ENCODE measurements around the gene ATG4B.
"Not testable (repeated sequence)": the region's sequence is repeated elsewhere in the genome, so short reads cannot be mapped to it uniquely, and the experiment has no call there.

The ATG4B gene

GRCh38 chr2:241637018-241637794, at the start of gene ATG4B, which contains the start of gene THAP4:
TSS of gene ATG4B (plus strand) at chr2:241637693. CDS start at chr2:241637715, 22 bp downstream.
TSS of gene THAP4 (minus strand) at chr2:241637158. CDS start at chr2:241637017, 141 bp downstream.
- Histone ChIP-seq H3K4me1 (ENCODE audit: control insufficient read depth in 5 of 5, insufficient read depth in 5 of 5, low read length in 5 of 5) (peaks cover 5 to 42% (median 32%) of the 10 kb centered on the region in 5 donors), H3K27me3 (ENCODE audit: control insufficient read depth in 5 of 5, insufficient read depth in 4 of 5, low read length in 5 of 5) (no peaks in the 10 kb centered on the region), H3K4me3 (ENCODE audit: low read depth in 1 of 5, low read length in 5 of 5) (peak within 1 kb of the TSS; percentile 78 to 98 (median 93)), H3K36me3 (ENCODE audit: control insufficient read depth in 5 of 5, insufficient read depth in 5 of 5, low read length in 5 of 5) (peaks cover 0 to 21% (median 16%) of the 10 kb centered on the region in 5 donors), H3K27ac (ENCODE audit: low read depth, low read length) (peak within 1 kb of the TSS; percentile 86), H3K9ac (ENCODE audit: low read length in 5 of 5) (peak within 1 kb of the TSS; percentile 63 to 96 (median 93)), H3K9me3 (ENCODE audit: control insufficient read depth in 5 of 5, low read length in 5 of 5) (no peaks in the 10 kb centered on the region)

DNA sequence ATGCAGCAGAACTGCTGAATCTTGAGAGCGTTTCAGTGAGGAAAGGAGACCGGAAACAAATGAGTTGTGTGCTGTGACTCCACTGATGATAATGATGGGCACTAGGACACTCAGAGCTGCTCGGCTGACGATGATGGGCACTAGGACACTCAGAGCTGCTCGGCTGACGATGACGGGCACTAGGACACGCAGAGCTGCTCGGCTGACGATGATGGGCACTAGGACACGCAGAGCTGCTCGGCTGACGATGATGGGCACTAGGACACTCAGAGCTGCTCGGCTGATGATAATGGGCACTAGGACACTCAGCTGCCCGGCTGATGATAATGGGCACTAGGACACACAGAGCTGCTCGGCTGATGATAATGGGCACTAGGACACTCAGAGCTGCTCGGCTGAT, 47.6 kb upstream of the ATG4B start:
- not testable (repeated sequence) for H3K27ac ChIP-seq (ENCODE audit: low read depth, low read length); H3K9ac ChIP-seq (ENCODE audit: low read length in 5 of 5); H3K27me3 ChIP-seq (ENCODE audit: control insufficient read depth in 5 of 5, insufficient read depth in 4 of 5, low read length in 5 of 5); H3K4me3 ChIP-seq (ENCODE audit: low read depth in 1 of 5, low read length in 5 of 5); H3K4me1 ChIP-seq (ENCODE audit: control insufficient read depth in 5 of 5, insufficient read depth in 5 of 5, low read length in 5 of 5)
- peaks cover 10 to 58% (median 29%) of the 10 kb centered on the region in 5 donors for H3K36me3 ChIP-seq (ENCODE audit: control insufficient read depth in 5 of 5, insufficient read depth in 5 of 5, low read length in 5 of 5)
- H3K9me3 ChIP-seq (ENCODE audit: control insufficient read depth in 5 of 5, low read length in 5 of 5): peaks cover 10 to 25% (median 18%) of the 10 kb centered on the region in 5 donors

- peaks cover 10 to 63% (median 35%) of the 10 kb centered on the region in 5 donors for H3K36me3 ChIP-seq (ENCODE audit: control insufficient read depth in 5 of 5, insufficient read depth in 5 of 5, low read length in 5 of 5)
- not testable (repeated sequence) for H3K4me3 ChIP-seq (ENCODE audit: low read depth in 1 of 5, low read length in 5 of 5); H3K4me1 ChIP-seq (ENCODE audit: control insufficient read depth in 5 of 5, insufficient read depth in 5 of 5, low read length in 5 of 5); H3K27me3 ChIP-seq (ENCODE audit: control insufficient read depth in 5 of 5, insufficient read depth in 4 of 5, low read length in 5 of 5); H3K9ac ChIP-seq (ENCODE audit: low read length in 5 of 5); H3K27ac ChIP-seq (ENCODE audit: low read depth, low read length)
- peaks cover 10 to 20% (median 14%) of the 10 kb centered on the region in 5 donors for H3K9me3 ChIP-seq (ENCODE audit: control insufficient read depth in 5 of 5, low read length in 5 of 5)
Observed at GRCh38 chr2:241590496-241591455, 46.7 kb upstream of the ATG4B start.

DNA sequence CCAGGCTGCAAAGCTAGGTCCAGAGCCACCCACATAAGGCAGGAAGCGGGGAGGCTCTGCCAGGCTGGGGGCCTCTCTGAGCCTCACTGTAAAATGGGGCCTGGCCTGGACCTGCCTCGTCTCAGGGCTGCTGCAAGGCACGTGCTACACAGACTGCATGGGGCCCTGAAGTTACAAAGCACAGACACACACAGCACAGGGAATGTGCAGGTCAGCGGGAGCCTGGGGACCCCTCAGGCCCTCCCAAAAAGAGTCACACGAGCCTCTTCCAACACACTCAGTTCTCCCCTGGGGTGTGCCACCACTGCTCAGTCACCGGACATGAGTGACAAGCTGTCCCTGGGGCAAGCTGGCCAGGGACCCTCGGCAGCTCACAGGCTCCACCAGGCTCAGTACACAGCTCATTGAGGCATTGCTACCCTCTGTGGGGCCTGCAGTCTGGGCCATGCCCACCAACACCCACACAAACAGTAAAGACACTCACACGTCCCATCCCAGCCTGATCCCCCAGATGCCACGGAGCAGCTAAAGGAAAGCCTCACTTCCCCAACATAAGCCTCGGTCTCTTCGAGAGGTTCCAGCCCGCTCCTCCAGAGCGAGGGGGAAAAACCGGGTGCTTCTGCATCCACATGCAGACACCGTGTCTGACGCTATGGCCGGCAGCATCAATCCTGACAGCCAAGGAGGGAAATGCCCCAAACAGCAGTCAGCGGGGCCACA, 45.2 kb upstream of the ATG4B start:
- Histone ChIP-seq H3K27ac (ENCODE audit: low read depth, low read length) (no peak overlapping the region), H3K27me3 (ENCODE audit: control insufficient read depth in 5 of 5, insufficient read depth in 4 of 5, low read length in 5 of 5) (no peaks in the 10 kb centered on the region), H3K4me1 (ENCODE audit: control insufficient read depth in 5 of 5, insufficient read depth in 5 of 5, low read length in 5 of 5) (no peaks in the 10 kb centered on the region), H3K9ac (ENCODE audit: low read length in 5 of 5) (no peak overlapping the region), H3K36me3 (ENCODE audit: control insufficient read depth in 5 of 5, insufficient read depth in 5 of 5, low read length in 5 of 5) (peaks cover 6 to 67% (median 37%) of the 10 kb centered on the region in 5 donors), H3K4me3 (ENCODE audit: low read depth in 1 of 5, low read length in 5 of 5) (no peak overlapping the region), H3K9me3 (ENCODE audit: control insufficient read depth in 5 of 5, low read length in 5 of 5) (peaks cover under 1 to 8% (median 3%) of the 10 kb centered on the region in 5 donors)

DNA sequence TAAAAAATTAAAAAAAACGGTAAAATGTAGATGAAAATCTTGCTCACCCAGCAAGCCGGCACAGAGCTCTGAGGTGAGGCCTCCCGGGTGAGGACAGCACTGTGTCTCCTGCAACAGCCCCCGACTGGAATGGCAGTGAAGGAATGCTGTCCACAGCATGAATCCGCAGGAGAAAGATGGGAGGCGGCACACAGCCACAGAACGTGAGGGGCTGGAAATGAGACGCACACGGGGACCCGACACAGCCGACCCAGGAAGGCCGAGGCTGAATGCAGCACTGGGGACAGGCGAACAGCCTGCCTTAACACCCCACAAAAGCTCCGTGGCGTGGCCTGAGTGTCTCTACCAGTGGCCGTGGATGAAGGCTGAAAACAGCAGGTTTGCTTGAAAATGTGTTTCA, 44.2 kb upstream of the ATG4B start:
- Histone ChIP-seq H3K9me3 (ENCODE audit: control insufficient read depth in 5 of 5, low read length in 5 of 5) (peaks cover 0 to 3% (median 0%) of the 10 kb centered on the region in 5 donors), H3K27me3 (ENCODE audit: control insufficient read depth in 5 of 5, insufficient read depth in 4 of 5, low read length in 5 of 5) (no peaks in the 10 kb centered on the region), H3K27ac (ENCODE audit: low read depth, low read length) (no peak overlapping the region), H3K4me3 (ENCODE audit: low read depth in 1 of 5, low read length in 5 of 5) (no peak overlapping the region), H3K36me3 (ENCODE audit: control insufficient read depth in 5 of 5, insufficient read depth in 5 of 5, low read length in 5 of 5) (peaks cover 4 to 71% (median 41%) of the 10 kb centered on the region in 5 donors), H3K9ac (ENCODE audit: low read length in 5 of 5) (no peak overlapping the region), H3K4me1 (ENCODE audit: control insufficient read depth in 5 of 5, insufficient read depth in 5 of 5, low read length in 5 of 5) (peaks cover 0 to 4% (median 0%) of the 10 kb centered on the region in 5 donors)

DNA sequence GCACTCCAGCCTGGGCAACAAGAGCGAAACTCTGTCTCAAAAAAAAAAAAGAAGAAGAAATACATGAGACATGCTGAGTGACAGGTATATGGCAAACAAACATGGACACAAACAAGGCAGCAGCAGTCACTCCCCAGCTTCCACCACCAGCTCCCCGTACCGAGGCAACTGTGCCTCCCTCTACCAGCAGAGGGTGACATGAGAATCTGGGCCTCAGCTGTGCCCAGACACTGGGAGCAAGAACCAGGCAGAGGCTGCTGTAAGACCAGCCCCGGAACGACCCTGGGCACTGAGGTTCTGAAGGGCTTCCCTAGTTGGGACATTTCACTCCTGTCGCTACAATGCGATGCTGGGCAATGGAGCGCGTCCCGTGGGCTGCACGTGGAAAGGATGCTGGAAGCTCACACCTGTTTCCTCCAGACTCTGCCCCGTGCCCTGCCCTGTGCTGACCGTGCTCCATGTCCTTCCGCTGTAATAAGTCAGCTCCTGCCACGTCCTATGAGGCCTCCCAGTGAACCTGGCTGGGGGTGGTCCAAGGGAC, 41.8 kb upstream of the ATG4B start:
- peaks cover 0 to 74% (median 42%) of the 10 kb centered on the region in 5 donors for H3K36me3 ChIP-seq (ENCODE audit: control insufficient read depth in 5 of 5, insufficient read depth in 5 of 5, low read length in 5 of 5)
- H3K9ac ChIP-seq (ENCODE audit: low read length in 5 of 5): no peak overlapping the region
- no peak overlapping the region for H3K27ac ChIP-seq (ENCODE audit: low read depth, low read length)
- no peaks in the 10 kb centered on the region for H3K9me3 ChIP-seq (ENCODE audit: control insufficient read depth in 5 of 5, low read length in 5 of 5)
- no peak overlapping the region for H3K4me3 ChIP-seq (ENCODE audit: low read depth in 1 of 5, low read length in 5 of 5)
- peaks cover 0 to 5% (median 0%) of the 10 kb centered on the region in 5 donors for H3K4me1 ChIP-seq (ENCODE audit: control insufficient read depth in 5 of 5, insufficient read depth in 5 of 5, low read length in 5 of 5)
- no peaks in the 10 kb centered on the region for H3K27me3 ChIP-seq (ENCODE audit: control insufficient read depth in 5 of 5, insufficient read depth in 4 of 5, low read length in 5 of 5)

DNA sequence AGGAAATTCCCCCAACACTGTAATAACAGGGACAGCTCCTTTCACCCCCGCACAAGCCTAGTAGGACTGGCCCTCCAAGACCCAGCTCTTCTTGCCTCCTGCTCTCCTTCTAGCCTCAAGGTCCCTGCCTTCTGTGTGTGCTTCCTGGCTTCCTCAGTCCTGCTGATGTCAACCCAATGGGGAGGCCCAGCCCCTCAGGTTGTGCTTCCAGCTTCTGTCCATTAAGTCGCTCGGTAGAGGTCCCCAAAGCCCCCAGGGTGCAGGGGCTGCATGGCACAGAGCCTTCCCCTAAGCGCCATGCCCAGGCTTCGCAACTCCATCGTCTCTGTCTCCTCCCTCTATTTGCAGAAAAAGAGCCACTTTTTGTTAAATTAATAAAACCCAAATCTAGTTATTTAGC, 39.9 kb upstream of the ATG4B start:
- H3K27me3 ChIP-seq (ENCODE audit: control insufficient read depth in 5 of 5, insufficient read depth in 4 of 5, low read length in 5 of 5): no peaks in the 10 kb centered on the region
- peaks cover 0 to 5% (median 0%) of the 10 kb centered on the region in 5 donors for H3K4me1 ChIP-seq (ENCODE audit: control insufficient read depth in 5 of 5, insufficient read depth in 5 of 5, low read length in 5 of 5)
- H3K27ac ChIP-seq (ENCODE audit: low read depth, low read length): no peak overlapping the region
- H3K36me3 ChIP-seq (ENCODE audit: control insufficient read depth in 5 of 5, insufficient read depth in 5 of 5, low read length in 5 of 5): peaks cover 4 to 77% (median 46%) of the 10 kb centered on the region in 5 donors
- H3K9me3 ChIP-seq (ENCODE audit: control insufficient read depth in 5 of 5, low read length in 5 of 5): no peaks in the 10 kb centered on the region
- no peak overlapping the region for H3K9ac ChIP-seq (ENCODE audit: low read length in 5 of 5)
- no peak overlapping the region for H3K4me3 ChIP-seq (ENCODE audit: low read depth in 1 of 5, low read length in 5 of 5)

- H3K36me3 ChIP-seq (ENCODE audit: control insufficient read depth in 5 of 5, insufficient read depth in 5 of 5, low read length in 5 of 5): peaks cover 4 to 77% (median 48%) of the 10 kb centered on the region in 5 donors
Observed at GRCh38 chr2:241598061-241598460, 39.4 kb upstream of the ATG4B start.

DNA sequence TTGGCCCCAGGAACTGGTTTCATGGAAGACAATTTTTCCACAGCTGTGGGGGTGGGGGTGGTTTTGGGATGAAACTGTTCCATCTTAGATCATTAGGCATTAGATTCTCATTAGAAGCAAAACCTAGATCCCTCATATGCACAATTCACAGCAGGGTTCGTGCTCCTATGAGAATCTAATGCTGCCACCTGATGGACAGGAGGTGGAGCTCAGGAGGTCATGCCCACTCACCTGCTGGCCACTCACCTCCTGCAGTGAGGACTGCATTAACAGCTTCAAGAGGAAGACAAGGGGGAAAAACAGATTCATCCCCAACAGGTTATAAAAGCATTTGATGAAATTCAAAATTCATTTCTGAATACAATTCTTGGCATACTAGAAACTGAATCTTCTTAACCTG, 39.0 kb upstream of the ATG4B start:
- Histone ChIP-seq H3K36me3 (ENCODE audit: control insufficient read depth in 5 of 5, insufficient read depth in 5 of 5, low read length in 5 of 5) (peaks cover 4 to 75% (median 46%) of the 10 kb centered on the region in 5 donors), H3K4me3 (ENCODE audit: low read depth in 1 of 5, low read length in 5 of 5) (no peak overlapping the region)

More at GRCh38 chr2:241598061-241598460, 39.4 kb upstream of the ATG4B start:
- Histone ChIP-seq H3K27ac (ENCODE audit: low read depth, low read length) (no peak overlapping the region), H3K9me3 (ENCODE audit: control insufficient read depth in 5 of 5, low read length in 5 of 5) (no peaks in the 10 kb centered on the region), H3K9ac (ENCODE audit: low read length in 5 of 5) (no peak overlapping the region), H3K4me1 (ENCODE audit: control insufficient read depth in 5 of 5, insufficient read depth in 5 of 5, low read length in 5 of 5) (peaks cover 0 to 5% (median 0%) of the 10 kb centered on the region in 5 donors), H3K4me3 (ENCODE audit: low read depth in 1 of 5, low read length in 5 of 5) (no peak overlapping the region), H3K27me3 (ENCODE audit: control insufficient read depth in 5 of 5, insufficient read depth in 4 of 5, low read length in 5 of 5) (no peaks in the 10 kb centered on the region)

More for the DNA sequence above, 39.0 kb upstream of the ATG4B start:
- Histone ChIP-seq H3K9ac (ENCODE audit: low read length in 5 of 5) (no peak overlapping the region), H3K27ac (ENCODE audit: low read depth, low read length) (no peak overlapping the region), H3K9me3 (ENCODE audit: control insufficient read depth in 5 of 5, low read length in 5 of 5) (no peaks in the 10 kb centered on the region), H3K4me1 (ENCODE audit: control insufficient read depth in 5 of 5, insufficient read depth in 5 of 5, low read length in 5 of 5) (peaks cover 0 to 5% (median 0%) of the 10 kb centered on the region in 5 donors), H3K27me3 (ENCODE audit: control insufficient read depth in 5 of 5, insufficient read depth in 4 of 5, low read length in 5 of 5) (no peaks in the 10 kb centered on the region)

Measured in subcutaneous abdominal adipose tissue (tissue), 5 donors.